Measurements from ENCODE around the gene TBL3.

GRCh38 chr16:1932050-1933028, 39.5 kb upstream of the TBL3 start:
- TF ChIP-seq CTCF (IDR thresholded peaks at IDR 0.05) (peak; percentile 31), EZH2phosphoT487 (IDR thresholded peaks at IDR 0.05) (no peak)
